DOHH2 (cell line): ENCODE results near the gene SEPTIN8.

Experiments used
- H3F3A ChIP-seq: fragments of 200-600 bp; sonication (generic), shearing (Covaris generic); 2 replicates; pipeline ENCODE4 v1.6.0; 2016; ENCODE audit warnings: antibody characterized with exemption, mild to moderate bottlenecking; ENCODE audit not compliant: control insufficient read depth, insufficient read depth
- H3K27ac ChIP-seq: fragments of 200-600 bp; sonication (generic); 2 replicates; pipeline ENCODE4 v1.5.1; 2014; ENCODE audit warnings: low read depth, mild to moderate bottlenecking, low read length, moderate library complexity
- H3K27me3 ChIP-seq: fragments of 200-600 bp; sonication (generic); 2 replicates; pipeline ENCODE4 v1.6.1; 2014; ENCODE audit warnings: mild to moderate bottlenecking, low read length, mixed read lengths; ENCODE audit not compliant: control insufficient read depth
- H3K36me3 ChIP-seq: fragments of 200-600 bp; sonication (generic); 2 replicates; pipeline ENCODE4 v1.6.1; 2014; ENCODE audit warnings: mild to moderate bottlenecking, low read length, moderate library complexity, mixed read lengths; ENCODE audit not compliant: control insufficient read depth
- H3K4me1 ChIP-seq: fragments of 200-600 bp; sonication (generic); 2 replicates; pipeline ENCODE4 v1.6.1; 2014; ENCODE audit warnings: mild to moderate bottlenecking, low read length, mixed read lengths; ENCODE audit not compliant: control insufficient read depth
- H3K4me2 ChIP-seq: fragments of 200-600 bp; sonication (generic); 2 replicates; pipeline ENCODE4 v1.6.0; 2014; ENCODE audit warnings: mild to moderate bottlenecking, low read length, moderate library complexity
- H3K4me3 ChIP-seq: fragments of 200-600 bp; sonication (generic); 2 replicates; pipeline ENCODE4 v1.5.1; 2014; ENCODE audit warnings: mild to moderate bottlenecking, low read length, mixed read lengths
- H3K79me2 ChIP-seq: fragments of 200-600 bp; sonication (generic); 2 replicates; pipeline ENCODE4 v1.6.1; 2014; ENCODE audit warnings: mild to moderate bottlenecking, low read length, mixed read lengths; ENCODE audit not compliant: control insufficient read depth
- H3K9me2 ChIP-seq: fragments of 200-600 bp; sonication (generic); replicated peaks from 2 replicates; pipeline ENCODE4 v1.6.1; 2014; ENCODE audit warnings: mild to moderate bottlenecking, low read length, mixed read lengths; ENCODE audit not compliant: control insufficient read depth
- H3K9me3 ChIP-seq: fragments of 200-600 bp; sonication (generic); 2 replicates; pipeline ENCODE4 v1.6.1; 2014; ENCODE audit warnings: antibody characterized with exemption, low read length, mixed read lengths; ENCODE audit not compliant: control insufficient read depth, insufficient read depth
- H4K20me1 ChIP-seq: fragments of 200-600 bp; sonication (generic); 2 replicates; pipeline ENCODE4 v1.6.0; 2014; ENCODE audit warnings: low read depth, mild to moderate bottlenecking, antibody characterized with exemption, low read length, moderate library complexity; ENCODE audit not compliant: control insufficient read depth, insufficient read depth
- CTCF ChIP-seq: fragments of 200-600 bp; sonication (generic); IDR thresholded peaks from one replicate; pipeline ENCODE4 v1.5.1; 2014; ENCODE audit warnings: antibody characterized with exemption, mild to moderate bottlenecking, low read depth, low read length; ENCODE audit not compliant: poor library complexity, severe bottlenecking
- EZH2phosphoT487 ChIP-seq: fragments of 200-600 bp; sonication (generic); IDR thresholded peaks from 2 replicates; pipeline ENCODE4 v1.6.1; 2017; ENCODE audit warnings: borderline replicate concordance, mild to moderate bottlenecking, antibody characterized with exemption, low read length, moderate library complexity, mixed read lengths

SEPTIN8 gene

GRCh38 chr5:132756542-132756941 lies 20.5 kb downstream of the SEPTIN8 start:
- peaks cover 13% of the 10 kb centered on the region for H3K27me3 ChIP-seq
- no peaks in the 10 kb centered on the region for H3K36me3 ChIP-seq
- no peak overlapping the region for H3K4me3 ChIP-seq
- H3F3A ChIP-seq, result no peaks in the 10 kb centered on the region
- no peaks in the 10 kb centered on the region for H3K9me3 ChIP-seq
- H3K4me1 ChIP-seq, result no peaks in the 10 kb centered on the region
- TF ChIP-seq CTCF (no peak), EZH2phosphoT487 (no peak)
- no peak overlapping the region for H3K27ac ChIP-seq
- H4K20me1 ChIP-seq, result no peaks in the 10 kb centered on the region
- no peaks in the 10 kb centered on the region for H3K9me2 ChIP-seq
- no peaks in the 10 kb centered on the region for H3K79me2 ChIP-seq
- no peak overlapping the region for H3K4me2 ChIP-seq

- H3K79me2 ChIP-seq, result no peaks in the 10 kb centered on the region
- no peaks in the 10 kb centered on the region for H3K36me3 ChIP-seq
- H3K9me3 ChIP-seq, result no peaks in the 10 kb centered on the region
- TF ChIP-seq EZH2phosphoT487 (no peak), CTCF (peak; percentile 15)
- H4K20me1 ChIP-seq, result no peaks in the 10 kb centered on the region
- no peaks in the 10 kb centered on the region for H3F3A ChIP-seq
- H3K9me2 ChIP-seq, result no peaks in the 10 kb centered on the region
- H3K4me3 ChIP-seq, result no peak overlapping the region
- no peaks in the 10 kb centered on the region for H3K4me1 ChIP-seq
- peaks cover 17% of the 10 kb centered on the region for H3K27me3 ChIP-seq
- no peak overlapping the region for H3K27ac ChIP-seq
- H3K4me2 ChIP-seq, result no peak overlapping the region
Measured at GRCh38 chr5:132754947-132755346, 22.1 kb downstream of the SEPTIN8 start.

- Histone ChIP-seq H3K27me3 (peaks cover 25% of the 10 kb centered on the region), H3K9me3 (no peaks in the 10 kb centered on the region), H3K9me2 (no peaks in the 10 kb centered on the region), H3K4me3 (no peak overlapping the region), H3K4me2 (no peak overlapping the region), H3K27ac (no peak overlapping the region), H3K4me1 (no peaks in the 10 kb centered on the region), H3F3A (no peaks in the 10 kb centered on the region), H4K20me1 (no peaks in the 10 kb centered on the region), H3K79me2 (no peaks in the 10 kb centered on the region), H3K36me3 (no peaks in the 10 kb centered on the region)
- TF ChIP-seq EZH2phosphoT487 (no peak), CTCF (no peak)
Measured at GRCh38 chr5:132754111-132754510, 22.9 kb downstream of the SEPTIN8 start.
